IPS-20b (cell line): ENCODE data around the gene CROCC2.
A peak's percentile ranks its signal among the peaks of the same experiment; 100 is the strongest.

ENCODE experiments used
- H3K27ac ChIP-seq: one replicate; pipeline ENCODE4 v1.5.1; 2013; ENCODE audit warnings: low read length
- H3K27me3 ChIP-seq: 2 replicates; pipeline ENCODE4 v1.6.1; 2013; ENCODE audit warnings: mild to moderate bottlenecking, low read length, inconsistent platforms; ENCODE audit not compliant: insufficient read depth
- H3K36me3 ChIP-seq: 2 replicates; pipeline ENCODE4 v1.6.1; 2013; ENCODE audit warnings: low read depth, mild to moderate bottlenecking, inconsistent platforms, low read length, moderate library complexity; ENCODE audit not compliant: insufficient read depth
- H3K4me1 ChIP-seq: 2 replicates; pipeline ENCODE4 v1.6.1; 2013; ENCODE audit warnings: mild to moderate bottlenecking, control low read depth, inconsistent platforms, low read length, moderate library complexity; ENCODE audit not compliant: insufficient read depth
- H3K4me3 ChIP-seq: 2 replicates; pipeline ENCODE4 v1.5.1; 2013; ENCODE audit warnings: mild to moderate bottlenecking, low read length, inconsistent platforms
- H3K9ac ChIP-seq: 2 replicates; pipeline ENCODE4 v1.6.1; 2013; ENCODE audit warnings: low read depth, mild to moderate bottlenecking, inconsistent platforms, low read length, moderate library complexity
- H3K9me3 ChIP-seq: 2 replicates; pipeline ENCODE4 v1.6.1; 2013; ENCODE audit warnings: mild to moderate bottlenecking, low read depth, low read length, inconsistent platforms; ENCODE audit not compliant: insufficient read depth

Gene CROCC2

GRCh38 chr2:240998706-240998994, 92.5 kb downstream of the CROCC2 start:
- peak overlapping the region; percentile 60; the same call in 1 of the 2 replicates for H3K4me3 ChIP-seq
- H3K4me1 ChIP-seq: no peaks in the 10 kb centered on the region
- H3K9me3 ChIP-seq: peaks cover 4% of the 10 kb centered on the region; the same call in 1 of the 2 replicates
- H3K27ac ChIP-seq: no peak overlapping the region
- peaks cover 42% of the 10 kb centered on the region for H3K27me3 ChIP-seq
- no peaks in the 10 kb centered on the region for H3K36me3 ChIP-seq
- no peak overlapping the region for H3K9ac ChIP-seq

GRCh38 chr2:240998995-240999791, 93.1 kb downstream of the CROCC2 start:
- Histone ChIP-seq H3K27ac (no peak overlapping the region), H3K36me3 (no peaks in the 10 kb centered on the region), H3K4me3 (peak overlapping the region; percentile 60; the same call in 1 of the 2 replicates), H3K27me3 (peaks cover 42% of the 10 kb centered on the region), H3K9me3 (peaks cover 10% of the 10 kb centered on the region), H3K4me1 (no peaks in the 10 kb centered on the region), H3K9ac (no peak overlapping the region)

GRCh38 chr2:240999873-241000541, 93.9 kb downstream of the CROCC2 start:
- no peaks in the 10 kb centered on the region for H3K36me3 ChIP-seq
- peaks cover 14% of the 10 kb centered on the region for H3K9me3 ChIP-seq
- H3K27me3 ChIP-seq: peaks cover 42% of the 10 kb centered on the region
- no peak overlapping the region for H3K4me3 ChIP-seq
- no peak overlapping the region for H3K9ac ChIP-seq
- no peak overlapping the region for H3K27ac ChIP-seq
- H3K4me1 ChIP-seq: no peaks in the 10 kb centered on the region

GRCh38 chr2:241000831-241001321, 94.7 kb downstream of the CROCC2 start:
- peaks cover 42% of the 10 kb centered on the region for H3K27me3 ChIP-seq
- H3K9me3 ChIP-seq: peaks cover 20% of the 10 kb centered on the region
- no peak overlapping the region for H3K4me3 ChIP-seq
- H3K4me1 ChIP-seq: no peaks in the 10 kb centered on the region
- H3K36me3 ChIP-seq: no peaks in the 10 kb centered on the region
- H3K27ac ChIP-seq: no peak overlapping the region
- no peak overlapping the region for H3K9ac ChIP-seq

- peaks cover 42% of the 10 kb centered on the region for H3K27me3 ChIP-seq
- H3K4me1 ChIP-seq: no peaks in the 10 kb centered on the region
- H3K27ac ChIP-seq: no peak overlapping the region
- H3K36me3 ChIP-seq: no peaks in the 10 kb centered on the region
- no peak overlapping the region for H3K4me3 ChIP-seq
- peaks cover 27% of the 10 kb centered on the region for H3K9me3 ChIP-seq
- no peak overlapping the region for H3K9ac ChIP-seq
Measured at GRCh38 chr2:241001413-241002274, 95.5 kb downstream of the CROCC2 start.

- H3K36me3 ChIP-seq: no peaks in the 10 kb centered on the region
- H3K4me3 ChIP-seq: no peak overlapping the region
- no peak overlapping the region for H3K27ac ChIP-seq
- no peak overlapping the region for H3K9ac ChIP-seq
- peaks cover 35% of the 10 kb centered on the region for H3K27me3 ChIP-seq
- H3K4me1 ChIP-seq: no peaks in the 10 kb centered on the region
- H3K9me3 ChIP-seq: peaks cover 27% of the 10 kb centered on the region
Measured at GRCh38 chr2:241002275-241003046, 96.3 kb downstream of the CROCC2 start.

GRCh38 chr2:241003047-241003360, 96.9 kb downstream of the CROCC2 start:
- Histone ChIP-seq H3K9ac (no peak overlapping the region), H3K36me3 (no peaks in the 10 kb centered on the region), H3K4me1 (no peaks in the 10 kb centered on the region), H3K27ac (no peak overlapping the region), H3K4me3 (no peak overlapping the region), H3K27me3 (peaks cover 30% of the 10 kb centered on the region), H3K9me3 (peaks cover 27% of the 10 kb centered on the region)

- no peak overlapping the region for H3K4me3 ChIP-seq
- H3K4me1 ChIP-seq: no peaks in the 10 kb centered on the region
- no peak overlapping the region for H3K27ac ChIP-seq
- H3K36me3 ChIP-seq: no peaks in the 10 kb centered on the region
- H3K27me3 ChIP-seq: peaks cover 29% of the 10 kb centered on the region
- H3K9ac ChIP-seq: no peak overlapping the region
- H3K9me3 ChIP-seq: peaks cover 27% of the 10 kb centered on the region
Measured at GRCh38 chr2:241003369-241003768, 97.2 kb downstream of the CROCC2 start.

GRCh38 chr2:241003830-241004564, 97.9 kb downstream of the CROCC2 start:
- H3K9me3 ChIP-seq: peaks cover 27% of the 10 kb centered on the region
- no peak overlapping the region for H3K27ac ChIP-seq
- no peak overlapping the region for H3K9ac ChIP-seq
- peaks cover 29% of the 10 kb centered on the region for H3K27me3 ChIP-seq
- H3K4me1 ChIP-seq: no peaks in the 10 kb centered on the region
- H3K4me3 ChIP-seq: no peak overlapping the region
- no peaks in the 10 kb centered on the region for H3K36me3 ChIP-seq

GRCh38 chr2:241005569-241005968, 99.4 kb downstream of the CROCC2 start:
- H3K36me3 ChIP-seq: no peaks in the 10 kb centered on the region
- peaks cover 14% of the 10 kb centered on the region for H3K27me3 ChIP-seq
- H3K9me3 ChIP-seq: peaks cover 27% of the 10 kb centered on the region
- no peak overlapping the region for H3K27ac ChIP-seq
- H3K9ac ChIP-seq: no peak overlapping the region
- no peak overlapping the region for H3K4me3 ChIP-seq
- peaks cover 13% of the 10 kb centered on the region for H3K4me1 ChIP-seq
